Activated CD4-positive, alpha-beta T cell treated with anti-CD3 and anti-CD28 coated beads, Interleukin-2, amount 50 U/mL, for 1 hour (primary cell): ENCODE results near the gene SORT1.
"Not testable (repeated sequence)": the region's sequence is repeated elsewhere in the genome, so short reads cannot be mapped to it uniquely, and the experiment has no call there.

ENCODE experiments used
- DNase-seq: peaks from one replicate; pipeline ENCODE4 v3.0.0-alpha.2; 2020

Gene SORT1

GRCh38 chr1:109396871-109397580 is 692 bp downstream of the SORT1 start:
- DNase-seq: no peak

GRCh38 chr1:109396513-109396839 is 1.2 kb downstream of the SORT1 start:
- DNase-seq: no peak

GRCh38 chr1:109395602-109396512 is 1.9 kb downstream of the SORT1 start:
- no peak for DNase-seq

GRCh38 chr1:109395282-109395599 is 2.5 kb downstream of the SORT1 start:
- DNase-seq: not testable (repeated sequence)

- DNase-seq: no peak
Observed at GRCh38 chr1:109394591-109395281, 3.0 kb downstream of the SORT1 start.

- DNase-seq: no peak
Observed at GRCh38 chr1:109393617-109394233, 4.0 kb downstream of the SORT1 start.

- DNase-seq: no peak
Observed at GRCh38 chr1:109392788-109393616, 4.7 kb downstream of the SORT1 start.

- DNase-seq: no peak
Observed at GRCh38 chr1:109392037-109392787, 5.5 kb downstream of the SORT1 start.

GRCh38 chr1:109391626-109392025 is 6.1 kb downstream of the SORT1 start:
- no peak for DNase-seq

GRCh38 chr1:109391157-109391556 is 6.6 kb downstream of the SORT1 start:
- no peak for DNase-seq

GRCh38 chr1:109389638-109390341 is 7.9 kb downstream of the SORT1 start:
- DNase-seq: no peak

GRCh38 chr1:109388884-109389637 is 8.7 kb downstream of the SORT1 start:
- DNase-seq: no peak

- DNase-seq: no peak
Observed at GRCh38 chr1:109388208-109388711, 9.5 kb downstream of the SORT1 start.

- no peak for DNase-seq
Observed at GRCh38 chr1:109386054-109386717, 11.5 kb downstream of the SORT1 start.

- DNase-seq: no peak
Observed at GRCh38 chr1:109385417-109385816, 12.3 kb downstream of the SORT1 start.

GRCh38 chr1:109383854-109384253 is 13.9 kb downstream of the SORT1 start:
- DNase-seq: no peak

GRCh38 chr1:109383087-109383779 is 14.5 kb downstream of the SORT1 start:
- DNase-seq: no peak

- no peak for DNase-seq
Observed at GRCh38 chr1:109381573-109381972, 16.1 kb downstream of the SORT1 start.

GRCh38 chr1:109379907-109380306 is 17.8 kb downstream of the SORT1 start:
- no peak for DNase-seq
